ENCODE data around the gene ZNF682.
"Not testable (repeated sequence)": the region's sequence is repeated elsewhere in the genome, so short reads cannot be mapped to it uniquely, and the experiment has no call there.

ZNF682 gene

DNA sequence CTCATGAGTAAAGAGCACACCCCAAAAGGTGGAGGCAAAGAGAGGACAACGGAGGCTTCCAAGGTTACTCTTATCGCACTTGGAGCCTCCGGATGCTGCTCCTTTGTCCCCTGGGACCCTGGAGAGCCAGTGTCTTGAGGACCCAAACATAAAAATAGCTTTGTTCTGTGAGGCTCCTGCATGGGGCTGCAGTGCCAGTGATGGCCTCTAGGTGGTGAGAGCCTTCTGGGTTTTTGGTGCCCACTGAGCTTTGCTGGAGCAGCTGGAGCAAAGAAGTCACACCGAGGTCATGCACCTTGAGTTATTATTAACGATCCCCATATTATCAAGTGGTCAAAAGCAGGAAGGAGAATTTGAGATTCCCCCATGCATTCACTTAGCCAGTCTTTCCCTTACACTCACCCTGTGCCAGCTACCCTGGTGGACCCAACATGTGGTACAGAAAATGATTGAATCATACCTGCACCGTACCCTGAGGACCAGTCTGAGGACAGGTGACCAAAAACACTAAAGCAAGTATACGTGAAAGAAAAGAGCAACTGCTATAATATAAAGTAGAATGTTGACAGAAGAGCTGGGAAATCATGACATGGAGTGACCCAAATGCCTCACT lies 41.5 kb downstream of the ZNF682 start:
- DNase-seq (ENCODE audit: low read depth in 2 of 2, low spot score in 1 of 2), result peak in 1 of 2 donors; percentile 5

DNA sequence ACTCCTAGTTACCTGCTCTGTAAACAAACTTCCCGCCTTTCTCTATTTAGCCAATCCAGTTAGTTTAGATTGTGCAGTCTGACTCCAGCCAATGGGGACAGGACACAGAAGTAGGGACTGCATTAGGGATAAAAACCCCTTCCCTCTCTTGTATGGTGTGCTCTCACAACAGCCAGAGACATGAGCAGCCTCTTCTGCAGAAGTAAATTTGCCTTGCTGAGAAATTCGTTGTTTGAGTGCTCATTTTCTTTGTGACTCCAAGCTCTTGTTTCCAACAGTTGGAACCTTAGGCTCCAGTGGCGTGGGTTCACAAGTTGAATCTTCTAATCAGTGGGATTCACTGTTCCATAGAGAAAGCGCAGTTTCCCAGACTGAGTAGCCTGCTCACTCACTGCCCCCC lies 72.4 kb downstream of the ZNF682 start:
- no peak for DNase-seq (ENCODE audit: low read depth in 2 of 2, low spot score in 1 of 2)

DNA sequence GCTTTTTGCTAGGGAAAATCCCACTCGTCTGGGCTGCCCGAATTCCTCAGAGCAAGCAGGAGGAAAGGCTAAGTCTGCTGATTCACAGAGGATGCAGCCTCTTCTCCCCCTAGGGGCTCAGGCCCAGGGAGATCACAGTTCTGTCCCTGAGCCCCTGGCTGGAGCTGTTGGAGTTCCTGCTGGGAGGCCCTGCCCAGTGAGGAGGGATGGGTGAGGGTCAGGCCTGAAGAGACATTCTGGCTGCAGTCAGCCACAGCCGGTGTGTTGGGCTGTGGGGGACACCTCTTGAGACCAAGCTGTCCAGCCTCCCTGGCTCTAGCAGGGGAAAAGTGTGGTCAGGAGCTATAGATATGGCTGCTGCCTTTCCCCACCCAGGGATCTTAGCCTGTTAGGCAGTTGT lies 73.2 kb downstream of the ZNF682 start:
- DNase-seq (ENCODE audit: low read depth in 2 of 2, low spot score in 1 of 2), result not testable (repeated sequence)

DNA sequence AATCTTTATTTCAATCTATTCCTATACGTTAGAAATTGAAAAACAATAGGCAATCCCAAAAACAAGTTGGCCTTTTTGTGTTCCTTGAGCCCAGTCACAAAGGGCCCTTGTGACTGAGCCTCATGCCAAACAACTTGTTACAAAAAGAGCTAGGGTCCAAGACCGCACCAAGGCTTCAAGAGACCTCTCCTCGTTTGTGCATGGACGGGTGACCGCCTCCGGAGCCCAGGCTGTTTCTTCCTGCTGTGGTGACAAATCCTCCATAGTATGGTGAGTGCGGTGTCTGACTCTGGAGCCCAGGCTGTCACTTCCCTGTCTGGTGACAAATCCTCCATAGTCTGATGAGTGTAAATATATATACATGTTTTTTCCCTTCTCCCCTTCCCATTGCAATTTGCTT lies 74.9 kb downstream of the ZNF682 start:
- DNase-seq (ENCODE audit: low read depth in 2 of 2, low spot score in 1 of 2), result no peak

DNA sequence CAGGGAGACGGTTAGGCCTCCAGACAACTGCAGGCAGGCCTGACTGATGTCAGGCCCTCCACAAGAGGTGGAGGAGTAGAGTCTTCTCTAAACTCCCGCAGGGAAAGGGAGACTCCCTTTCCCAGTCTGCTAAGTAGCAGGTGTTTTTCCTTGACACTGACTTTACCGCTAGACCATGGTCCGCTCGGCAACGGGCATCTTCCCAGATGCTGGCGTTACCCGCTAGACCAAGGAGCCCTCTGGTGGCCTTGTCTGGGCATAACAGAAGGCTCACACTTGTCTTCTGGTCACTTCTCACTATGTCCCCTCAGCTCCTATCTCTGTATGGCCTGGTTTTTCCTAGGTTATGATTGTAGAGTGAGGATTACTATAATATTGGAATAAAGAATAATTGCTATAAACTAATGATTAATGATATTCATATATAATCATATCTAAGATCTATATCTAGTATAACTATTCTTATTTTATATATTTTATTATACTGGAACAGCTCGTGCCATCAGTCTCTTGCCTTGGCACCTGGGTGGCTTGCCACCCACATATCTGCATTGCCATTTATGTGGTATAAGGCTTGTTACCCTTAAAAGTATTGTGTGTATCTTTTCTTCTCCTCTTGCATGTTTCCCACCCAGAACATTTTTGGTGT lies 80.0 kb downstream of the ZNF682 start:
- peak; percentile 30 to 33 for DNase-seq (ENCODE audit: low read depth in 2 of 2, low spot score in 1 of 2)

DNA sequence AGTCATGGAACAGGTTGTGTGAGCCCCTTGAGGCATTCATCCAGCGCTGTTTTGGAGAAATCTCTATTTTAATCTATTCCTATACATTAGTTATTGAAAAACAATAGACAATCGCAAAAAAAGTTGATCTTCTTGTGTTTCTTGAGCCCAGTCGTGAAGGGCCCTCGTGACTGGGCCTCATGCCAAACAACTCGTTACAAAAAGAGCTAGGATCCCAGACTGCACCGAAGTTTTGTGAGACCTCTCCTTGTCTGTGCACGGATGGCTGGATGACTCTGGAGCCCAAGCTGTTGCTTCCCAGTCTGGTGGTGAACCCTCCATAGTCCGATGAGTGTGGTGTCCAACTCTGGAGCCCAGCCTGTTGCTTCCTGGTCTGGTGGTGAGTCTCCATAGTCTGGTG lies 81.5 kb downstream of the ZNF682 start:
- not testable (repeated sequence) for DNase-seq (ENCODE audit: low read depth in 2 of 2, low spot score in 1 of 2)

DNA sequence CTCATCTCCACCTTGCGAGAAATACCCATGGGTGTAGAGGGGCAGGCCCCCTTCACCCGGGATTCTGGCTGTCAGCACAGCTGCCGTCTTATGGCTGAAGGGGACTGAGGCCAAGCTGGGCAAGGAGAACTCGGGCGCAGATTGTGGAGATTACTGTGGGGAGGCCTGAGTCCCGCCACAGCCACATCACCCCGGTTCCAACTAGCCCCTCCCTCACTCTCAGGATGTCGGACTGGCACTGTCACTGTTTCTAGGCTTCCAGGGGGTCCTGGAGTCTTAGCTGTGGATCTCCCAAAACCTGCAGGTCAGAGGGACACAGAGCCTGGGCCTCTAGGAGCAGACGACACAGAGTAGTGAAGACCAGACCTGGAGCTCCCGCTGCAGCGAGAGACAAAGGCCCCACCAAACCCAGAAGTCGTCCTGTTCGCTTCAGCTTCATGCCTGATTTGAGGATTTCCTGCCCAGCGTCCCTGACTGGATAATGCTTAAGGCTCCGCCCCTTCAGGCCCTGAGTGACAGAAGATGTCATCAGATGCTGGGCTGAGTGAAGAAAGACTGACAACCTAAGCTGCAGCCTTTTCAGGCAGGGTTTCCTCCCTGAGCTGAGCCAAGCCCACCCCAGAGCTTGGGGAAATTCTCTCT lies 82.8 kb downstream of the ZNF682 start:
- DNase-seq (ENCODE audit: low read depth in 2 of 2, low spot score in 1 of 2), result no peak

DNA sequence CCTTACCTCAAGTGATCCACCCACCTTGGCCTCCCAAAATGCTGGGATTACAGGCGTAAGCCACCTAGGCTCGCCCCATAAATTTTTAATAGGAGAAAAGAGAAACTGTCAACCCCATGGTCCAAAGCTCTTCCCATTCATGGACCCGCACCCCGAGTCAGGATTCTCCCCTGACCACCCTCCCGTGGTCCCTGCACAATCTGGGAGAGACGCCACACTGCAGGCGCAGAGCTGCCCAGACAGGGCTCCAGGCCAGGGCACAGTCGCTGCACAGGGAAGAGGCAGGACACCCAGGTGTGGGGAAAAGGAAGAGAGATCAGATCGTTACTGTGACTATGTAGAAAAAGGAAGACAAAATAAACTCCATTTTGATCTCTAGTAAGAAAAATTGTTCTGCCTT lies 84.1 kb downstream of the ZNF682 start:
- no peak for DNase-seq (ENCODE audit: low read depth in 2 of 2, low spot score in 1 of 2)

Measured in stimulated activated CD8-positive, alpha-beta memory T cell treated with anti-CD3 and anti-CD28 coated beads, Interleukin-4, amount 100 ng/mL, for 4 hours (primary cell).